GM12878 (cell line): ENCODE results near the gene KRT6C.

Experiments
- BCLAF1 ChIP-seq: fragments of 450-650 bp; IDR thresholded peaks from 2 replicates; pipeline ENCODE4 v1.6.1; 2017; ENCODE audit warnings: antibody characterized with exemption, mild to moderate bottlenecking, moderate library complexity
- CEBPB ChIP-seq, 2 experiments: fragments of 150-350 bp in 1 of 2; IDR thresholded peaks; 2 replicates each; pipeline ENCODE4 v1.6.1; 2012 to 2014; ENCODE audit warnings: low read depth in 2 of 2, low read length in 2 of 2, borderline replicate concordance in 1 of 2, inconsistent platforms in 1 of 2
- CTCF ChIP-seq, 3 experiments: IDR thresholded peaks in 2 of 3; conservative IDR thresholded peaks in 1 of 3; 2 replicates each; pipeline ENCODE4 v1.5.1; 2011; ENCODE audit warnings: low read depth in 3 of 3, low read length in 3 of 3, mild to moderate bottlenecking in 3 of 3, control low read depth in 2 of 3, moderate library complexity in 2 of 3, inconsistent platforms in 1 of 3, mixed read lengths in 1 of 3; ENCODE audit not compliant: control insufficient read depth in 2 of 3, insufficient read depth in 1 of 3; ENCODE audit errors: extremely low read depth in 1 of 3
- EP300 ChIP-seq, 2 experiments: fragments of 150-350 bp in 1 of 2; IDR thresholded peaks; 2 replicates each; pipeline ENCODE4 v1.6.1; 2011 to 2012; ENCODE audit warnings: low read depth in 2 of 2, low read length in 2 of 2, borderline replicate concordance in 1 of 2, improper control_type of control experiment in 1 of 2, inconsistent platforms in 1 of 2; ENCODE audit not compliant: control insufficient read depth in 1 of 2
- ESRRA ChIP-seq: IDR thresholded peaks from 2 replicates; pipeline ENCODE4 v1.6.1; 2012; ENCODE audit warnings: mild to moderate bottlenecking, low read length, improper control_type of control experiment
- EZH2 ChIP-seq: IDR thresholded peaks from 2 replicates; pipeline ENCODE4 v1.6.1; 2012; ENCODE audit warnings: low read depth, mild to moderate bottlenecking, control low read depth, inconsistent platforms, low read length, borderline replicate concordance; ENCODE audit not compliant: control insufficient read depth
- LARP7 ChIP-seq: fragments of 450-650 bp; IDR thresholded peaks from 2 replicates; pipeline ENCODE4 v1.6.1; 2017; ENCODE audit warnings: mild to moderate bottlenecking
- MAX ChIP-seq: IDR thresholded peaks from 2 replicates; pipeline ENCODE4 v1.6.1; 2012; ENCODE audit warnings: low read depth, low read length, improper control_type of control experiment
- MYC ChIP-seq: IDR thresholded peaks from 2 replicates; pipeline ENCODE4 v1.6.1; 2011; ENCODE audit warnings: mild to moderate bottlenecking, low read length, moderate library complexity, inconsistent platforms; ENCODE audit not compliant: insufficient read depth, insufficient replicate concordance, insufficient read length, severe bottlenecking
- PRDM15 ChIP-seq: fragments of 450-650 bp; formaldehyde crosslinking; IDR thresholded peaks from 2 replicates; pipeline ENCODE4 v1.4.0; 2020; ENCODE audit warnings: mild to moderate bottlenecking, moderate library complexity
- SP1 ChIP-seq: IDR thresholded peaks from one replicate; pipeline ENCODE4 v1.6.1; 2011; ENCODE audit warnings: low read depth, low read length
- STAT3 ChIP-seq: IDR thresholded peaks from 2 replicates; pipeline ENCODE4 v1.6.1; 2011; ENCODE audit warnings: low read depth, low read length, improper control_type of control experiment
- TBL1XR1 ChIP-seq: IDR thresholded peaks from 2 replicates; pipeline ENCODE4 v1.6.1; 2012; ENCODE audit warnings: low read depth, low read length, improper control_type of control experiment
- YY1 ChIP-seq: IDR thresholded peaks from 2 replicates; pipeline ENCODE4 v1.6.1; 2011; ENCODE audit warnings: low read depth, mild to moderate bottlenecking, low read length

GRCh38 chr12:52436828-52437474 lies 36.7 kb downstream of the KRT6C start:
- TF ChIP-seq EP300 (IDR thresholded peaks at IDR 0.05; ENCODE audit: borderline replicate concordance in 1 of 2, control insufficient read depth in 1 of 2, low read depth in 2 of 2, low read length in 2 of 2) (no peak), SP1 (no peak), CTCF (IDR thresholded peaks at IDR 0.05 in 2 of 3, conservative IDR thresholded peaks at IDR 0.05 in 1 of 3; ENCODE audit: control insufficient read depth in 2 of 3, extremely low read depth in 1 of 3, insufficient read depth in 1 of 3, low read depth in 3 of 3, low read length in 3 of 3) (no peak), EZH2 (no peak), STAT3 (no peak), YY1 (no peak), MAX (no peak), ESRRA (no peak), PRDM15 (no peak), MYC (no peak), BCLAF1 (no peak), CEBPB (IDR thresholded peaks at IDR 0.05; ENCODE audit: borderline replicate concordance in 1 of 2, low read depth in 2 of 2, low read length in 2 of 2) (no peak), TBL1XR1 (no peak), LARP7 (no peak)
